ENCODE results near the gene VSTM4.

Gene VSTM4

GRCh38 chr10:49055221-49055849 lies 60.0 kb downstream of the VSTM4 start:
- DNase-seq (ENCODE audit: low read depth): no peak
- no peak overlapping the region for H3K4me3 ChIP-seq (ENCODE audit: low read length)
- TF ChIP-seq CTCF (conservative IDR thresholded peaks at IDR 0.05; ENCODE audit: low read depth, low read length): no peak

- no peak for TF ChIP-seq CTCF (conservative IDR thresholded peaks at IDR 0.05; ENCODE audit: low read depth, low read length)
- H3K4me3 ChIP-seq (ENCODE audit: low read length): no peak overlapping the region
- DNase-seq (ENCODE audit: low read depth): no peak
These were observed 60.6 kb downstream of the VSTM4 start for GRCh38 chr10:49054753-49055152.

GRCh38 chr10:49053998-49054692 lies 61.2 kb downstream of the VSTM4 start:
- DNase-seq (ENCODE audit: low read depth): no peak
- no peak for TF ChIP-seq CTCF (conservative IDR thresholded peaks at IDR 0.05; ENCODE audit: low read depth, low read length)
- H3K4me3 ChIP-seq (ENCODE audit: low read length): no peak overlapping the region

- no peak for TF ChIP-seq CTCF (conservative IDR thresholded peaks at IDR 0.05; ENCODE audit: low read depth, low read length)
- no peak overlapping the region for H3K4me3 ChIP-seq (ENCODE audit: low read length)
- DNase-seq (ENCODE audit: low read depth): no peak
These were observed 62.0 kb downstream of the VSTM4 start for GRCh38 chr10:49053053-49053997.

GRCh38 chr10:49052069-49052468 lies 63.3 kb downstream of the VSTM4 start:
- no peak for TF ChIP-seq CTCF (conservative IDR thresholded peaks at IDR 0.05; ENCODE audit: low read depth, low read length)
- no peak for DNase-seq (ENCODE audit: low read depth)
- H3K4me3 ChIP-seq (ENCODE audit: low read length): no peak overlapping the region

- H3K4me3 ChIP-seq (ENCODE audit: low read length): no peak overlapping the region
- no peak for DNase-seq (ENCODE audit: low read depth)
- no peak for TF ChIP-seq CTCF (conservative IDR thresholded peaks at IDR 0.05; ENCODE audit: low read depth, low read length)
These were observed 64.4 kb downstream of the VSTM4 start for GRCh38 chr10:49050906-49051305.
